GM12864 (cell line): ENCODE data around the gene CCT7.

Experiments used
- DNase-seq: peaks from one replicate; pipeline ENCODE4 v3.0.0-alpha.2; 2011; ENCODE audit warnings: low read depth
- H3K4me3 ChIP-seq: 2 replicates; pipeline ENCODE4 v1.5.1; 2011; ENCODE audit warnings: mild to moderate bottlenecking, low read depth, low read length, control low read depth
- CTCF ChIP-seq: IDR thresholded peaks from 2 replicates; pipeline ENCODE4 v1.5.1; 2011; ENCODE audit warnings: low read depth, mild to moderate bottlenecking, moderate library complexity, low read length, control low read depth, inconsistent platforms; ENCODE audit errors: missing control alignments

Gene CCT7

GRCh38 chr2:73284296-73285158 lies 50.4 kb downstream of the CCT7 start, which contains the start of gene FBXO41:
Gene FBXO41, minus strand, starts transcription at chr2:73284478. Its CDS starts 14,848 bp downstream, at chr2:73269630.
- H3K4me3 ChIP-seq, result peak within 1 kb of the TSS; percentile 83
- no peak for TF ChIP-seq CTCF
- peak; percentile 56 for DNase-seq

GRCh38 chr2:73285159-73285739 lies 51.1 kb downstream of the CCT7 start:
- no peak for TF ChIP-seq CTCF
- peak overlapping the region; percentile 83 for H3K4me3 ChIP-seq
- peak; percentile 61 for DNase-seq

DNA sequence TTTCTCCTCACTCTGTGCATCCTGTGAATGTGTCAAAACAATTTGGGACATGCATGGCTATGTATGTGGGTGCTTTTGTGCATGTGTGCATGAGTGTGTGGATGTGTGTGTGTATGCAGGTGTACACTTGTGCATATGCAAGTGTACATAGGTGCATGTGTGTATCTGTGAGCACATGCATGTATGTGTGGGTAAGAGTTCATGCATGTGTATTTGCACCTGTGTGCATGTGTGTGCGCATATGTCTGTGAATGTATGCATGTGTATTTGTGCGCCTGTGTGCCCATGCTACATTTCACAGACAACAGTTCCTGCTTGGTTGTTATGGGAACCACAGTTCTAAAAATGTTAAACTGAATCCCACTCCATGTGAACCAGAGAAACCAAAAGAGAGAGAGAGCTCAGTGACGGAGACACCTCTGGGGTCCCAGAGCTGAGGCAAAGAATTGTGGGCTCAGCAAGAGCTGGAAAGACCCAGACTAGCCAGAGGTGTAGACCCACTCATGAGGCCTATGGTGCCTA lies 52.1 kb downstream of the CCT7 start:
- no peak for TF ChIP-seq CTCF
- H3K4me3 ChIP-seq, result no peak overlapping the region
- no peak for DNase-seq

DNA sequence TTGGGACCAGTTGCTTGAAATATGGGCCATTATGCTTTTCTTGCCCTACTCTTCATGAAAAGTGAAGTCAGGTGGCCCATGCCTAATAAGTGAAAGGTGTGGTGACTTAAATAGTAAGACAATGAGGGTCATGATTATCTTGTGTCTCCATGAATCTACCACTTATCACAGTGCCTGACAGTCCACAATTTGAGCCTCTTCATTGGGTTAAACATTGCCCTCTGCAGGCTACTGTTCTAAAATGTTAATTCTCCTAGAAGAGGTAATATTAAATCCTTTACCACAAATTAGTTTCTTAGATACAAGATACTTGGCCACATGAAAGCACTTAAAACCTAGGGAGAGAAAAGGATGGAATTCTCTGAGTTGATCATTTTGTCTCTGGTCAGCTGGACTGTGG lies 55.2 kb downstream of the CCT7 start:
- DNase-seq, result no peak
- no peak for TF ChIP-seq CTCF
- no peak overlapping the region for H3K4me3 ChIP-seq

DNA sequence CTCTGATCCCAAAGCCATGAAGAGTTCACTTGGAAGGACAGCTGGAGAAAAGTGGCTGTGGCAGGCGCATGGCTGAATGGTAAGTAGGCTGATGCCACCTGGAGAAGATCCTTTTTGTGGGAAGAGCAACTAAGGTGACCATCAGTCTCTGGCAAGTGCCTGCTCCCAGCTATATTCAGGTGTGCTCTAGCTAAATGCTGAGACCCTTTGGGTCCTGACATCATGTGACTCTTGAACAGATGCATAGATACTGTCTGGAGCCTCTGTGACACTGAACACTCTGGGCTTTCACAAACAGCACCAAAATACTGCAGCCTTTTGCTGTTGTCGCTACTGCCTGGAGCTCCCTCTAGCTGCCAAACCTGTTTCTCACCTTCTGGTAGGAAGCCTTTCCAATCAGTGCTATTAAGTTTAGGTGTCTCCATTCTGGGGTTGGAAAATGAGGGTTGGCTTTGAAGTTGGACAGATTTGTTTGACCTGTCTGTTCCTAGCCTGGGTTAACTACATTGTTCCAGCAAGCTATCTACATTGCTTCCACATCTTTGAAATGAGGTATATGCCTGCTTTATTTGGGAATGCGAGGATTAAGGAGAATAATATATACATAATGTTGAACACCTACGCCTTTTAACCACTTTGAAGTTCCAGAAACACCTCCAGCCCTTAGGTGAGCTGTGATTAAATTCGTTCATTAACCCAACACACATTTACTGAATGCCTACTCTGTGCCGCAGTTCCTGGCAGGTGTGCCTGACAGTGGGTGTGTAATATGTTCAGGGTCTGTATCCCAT lies 56.1 kb downstream of the CCT7 start:
- peak; percentile 85 for TF ChIP-seq CTCF
- H3K4me3 ChIP-seq, result no peak overlapping the region
- no peak for DNase-seq

DNA sequence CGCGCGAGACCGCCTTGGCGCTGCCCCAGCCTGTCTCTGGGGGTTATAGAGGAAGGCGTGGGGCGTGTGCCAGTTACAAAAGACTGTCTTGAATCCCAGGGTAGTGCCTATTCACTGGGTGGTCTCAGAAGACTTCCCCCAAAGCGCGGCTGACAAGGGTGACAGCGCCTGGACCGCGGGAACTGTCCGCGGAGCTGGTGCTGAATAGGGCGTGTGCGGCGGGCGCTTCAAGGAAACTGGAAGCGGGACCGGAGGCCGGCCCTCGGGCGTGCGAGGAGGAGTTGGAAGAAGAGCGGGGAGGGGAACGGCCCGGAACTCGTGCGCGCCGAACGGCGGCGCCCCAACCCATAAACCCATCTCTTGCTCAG lies 57.0 kb downstream of the CCT7 start:
- no peak for DNase-seq
- H3K4me3 ChIP-seq, result peak overlapping the region; percentile 28; the same call in 1 of the 2 replicates
- peak; percentile 1 for TF ChIP-seq CTCF
